OCI-LY3 (cell line): ENCODE data around the gene GPER1.

Experiments used
- H2AFZ ChIP-seq: fragments of 200-600, 300-600 bp; shearing (Covaris generic); 2 replicates; pipeline ENCODE4 v1.6.0; 2014; ENCODE audit warnings: antibody characterized with exemption, low read depth, low read length
- H3K27ac ChIP-seq: fragments of 200-600, 300-600 bp; sonication (generic); 2 replicates; pipeline ENCODE4 v1.5.1; 2014; ENCODE audit warnings: mild to moderate bottlenecking, low read length, moderate library complexity, mixed read lengths
- H3K27me3 ChIP-seq: fragments of 200-600, 300-600 bp; sonication (generic); 2 replicates; pipeline ENCODE4 v1.6.1; 2014; ENCODE audit warnings: low read depth, low read length, mixed read lengths
- H3K36me3 ChIP-seq: fragments of 200-600, 300-600 bp; sonication (generic); replicated peaks from 2 replicates; pipeline ENCODE3; 2014; ENCODE audit warnings: low read depth, low read length, mixed read lengths
- H3K4me1 ChIP-seq: fragments of 300-600, 200-600 bp; sonication (generic); 2 replicates; pipeline ENCODE4 v1.6.1; 2014; ENCODE audit warnings: low read length, mixed read lengths
- H3K4me2 ChIP-seq: fragments of 200-600, 300-600 bp; sonication (generic); 2 replicates; pipeline ENCODE4 v1.6.1; 2014; ENCODE audit warnings: low read length, mixed read lengths
- H3K4me3 ChIP-seq: fragments of 300-600, 200-600 bp; sonication (generic); 2 replicates; pipeline ENCODE4 v1.5.1; 2014; ENCODE audit warnings: antibody characterized with exemption, mild to moderate bottlenecking, low read length, moderate library complexity
- H3K79me2 ChIP-seq: fragments of 300-600, 200-600 bp; shearing (Covaris generic); 2 replicates; pipeline ENCODE4 v1.6.1; 2014; ENCODE audit warnings: mild to moderate bottlenecking, low read length, mixed read lengths
- H3K9ac ChIP-seq: fragments of 300-600, 200-600 bp; shearing (Covaris generic); 2 replicates; pipeline ENCODE4 v1.6.0; 2014; ENCODE audit warnings: mild to moderate bottlenecking, low read length, moderate library complexity
- H3K9me3 ChIP-seq: fragments of 200-600, 300-600 bp; shearing (Covaris generic); 2 replicates; pipeline ENCODE4 v1.6.1; 2014; ENCODE audit warnings: low read length, mixed read lengths; ENCODE audit not compliant: insufficient read depth
- H4K20me1 ChIP-seq: fragments of 200-600, 300-600 bp; sonication (generic); 2 replicates; pipeline ENCODE4 v1.6.1; 2016; ENCODE audit warnings: low read length, mixed read lengths; ENCODE audit not compliant: insufficient read depth
- EZH2phosphoT487 ChIP-seq: fragments of 200-600 bp; shearing (Covaris generic); IDR thresholded peaks from 2 replicates; pipeline ENCODE4 v1.6.1; 2018; ENCODE audit warnings: antibody characterized with exemption, mixed run types, low read depth
- TF ChIP-seq, protein P1 (sequence below): fragments of 200-600, 300-600 bp; sonication (generic); IDR thresholded peaks from 2 replicates; pipeline ENCODE4 v1.5.1; 2014; ENCODE audit warnings: antibody characterized with exemption, low read length, low read depth

The GPER1 gene

DNA sequence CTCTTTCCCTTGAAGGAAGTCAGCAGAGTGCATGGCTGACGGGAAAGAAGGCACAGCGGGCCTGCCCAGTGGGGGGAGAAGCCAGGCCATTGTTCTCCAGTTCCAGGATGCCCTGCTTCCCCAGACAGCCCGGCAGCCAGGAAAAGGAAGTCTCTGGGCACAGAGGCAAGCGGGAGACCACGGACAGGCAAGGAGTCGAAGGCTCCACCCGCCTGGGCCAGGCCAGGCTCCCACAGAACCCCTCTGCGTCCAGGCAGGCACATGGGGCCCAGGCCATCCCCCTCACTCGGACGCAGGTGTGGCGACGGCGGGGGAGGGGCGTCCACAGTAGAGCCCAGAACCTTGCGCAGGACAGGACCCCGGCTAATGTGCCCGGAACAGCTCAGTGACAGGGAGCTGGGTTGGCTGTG is 34.9 kb upstream of the GPER1 start:
- Histone ChIP-seq H2AFZ (no peak overlapping the region), H3K4me1 (peaks cover 4% of the 10 kb centered on the region), H3K27me3 (no peaks in the 10 kb centered on the region), H3K4me2 (no peak overlapping the region), H3K79me2 (no peaks in the 10 kb centered on the region), H3K4me3 (no peak overlapping the region), H3K36me3 (no peaks in the 10 kb centered on the region), H3K9me3 (no peaks in the 10 kb centered on the region), H4K20me1 (no peaks in the 10 kb centered on the region; the same call in 1 of the 2 replicates), H3K27ac (no peak overlapping the region), H3K9ac (no peak overlapping the region)
- TF ChIP-seq EZH2phosphoT487: no peak
- TF ChIP-seq, protein P1, sequence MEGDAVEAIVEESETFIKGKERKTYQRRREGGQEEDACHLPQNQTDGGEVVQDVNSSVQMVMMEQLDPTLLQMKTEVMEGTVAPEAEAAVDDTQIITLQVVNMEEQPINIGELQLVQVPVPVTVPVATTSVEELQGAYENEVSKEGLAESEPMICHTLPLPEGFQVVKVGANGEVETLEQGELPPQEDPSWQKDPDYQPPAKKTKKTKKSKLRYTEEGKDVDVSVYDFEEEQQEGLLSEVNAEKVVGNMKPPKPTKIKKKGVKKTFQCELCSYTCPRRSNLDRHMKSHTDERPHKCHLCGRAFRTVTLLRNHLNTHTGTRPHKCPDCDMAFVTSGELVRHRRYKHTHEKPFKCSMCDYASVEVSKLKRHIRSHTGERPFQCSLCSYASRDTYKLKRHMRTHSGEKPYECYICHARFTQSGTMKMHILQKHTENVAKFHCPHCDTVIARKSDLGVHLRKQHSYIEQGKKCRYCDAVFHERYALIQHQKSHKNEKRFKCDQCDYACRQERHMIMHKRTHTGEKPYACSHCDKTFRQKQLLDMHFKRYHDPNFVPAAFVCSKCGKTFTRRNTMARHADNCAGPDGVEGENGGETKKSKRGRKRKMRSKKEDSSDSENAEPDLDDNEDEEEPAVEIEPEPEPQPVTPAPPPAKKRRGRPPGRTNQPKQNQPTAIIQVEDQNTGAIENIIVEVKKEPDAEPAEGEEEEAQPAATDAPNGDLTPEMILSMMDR: no peak

GRCh38 chr7:1053816-1054370 is 34.0 kb upstream of the GPER1 start:
- Histone ChIP-seq H3K27ac (no peak overlapping the region), H3K27me3 (no peaks in the 10 kb centered on the region), H3K36me3 (no peaks in the 10 kb centered on the region), H3K4me1 (no peaks in the 10 kb centered on the region), H3K9me3 (no peaks in the 10 kb centered on the region), H4K20me1 (no peaks in the 10 kb centered on the region), H3K4me2 (no peak overlapping the region), H2AFZ (no peak overlapping the region), H3K79me2 (no peaks in the 10 kb centered on the region), H3K4me3 (no peak overlapping the region), H3K9ac (no peak overlapping the region)
- no peak for TF ChIP-seq EZH2phosphoT487
- TF ChIP-seq, protein P1: no peak

- Histone ChIP-seq H3K27me3 (no peaks in the 10 kb centered on the region), H3K4me2 (no peak overlapping the region), H3K9ac (no peak overlapping the region), H2AFZ (no peak overlapping the region), H3K27ac (no peak overlapping the region), H3K79me2 (no peaks in the 10 kb centered on the region), H4K20me1 (no peaks in the 10 kb centered on the region), H3K4me3 (no peak overlapping the region), H3K36me3 (no peaks in the 10 kb centered on the region), H3K4me1 (no peaks in the 10 kb centered on the region), H3K9me3 (no peaks in the 10 kb centered on the region)
- TF ChIP-seq, protein P1: no peak
- no peak for TF ChIP-seq EZH2phosphoT487
These were observed 33.5 kb upstream of the GPER1 start for GRCh38 chr7:1054438-1054837.

GRCh38 chr7:1054861-1055450 is 33.0 kb upstream of the GPER1 start:
- Histone ChIP-seq H3K27ac (no peak overlapping the region), H4K20me1 (no peaks in the 10 kb centered on the region), H3K4me3 (no peak overlapping the region), H3K4me1 (no peaks in the 10 kb centered on the region), H3K36me3 (no peaks in the 10 kb centered on the region), H2AFZ (no peak overlapping the region), H3K27me3 (no peaks in the 10 kb centered on the region), H3K4me2 (no peak overlapping the region), H3K79me2 (no peaks in the 10 kb centered on the region), H3K9ac (no peak overlapping the region), H3K9me3 (no peaks in the 10 kb centered on the region)
- TF ChIP-seq, protein P1: no peak
- no peak for TF ChIP-seq EZH2phosphoT487
